SW480 (cell line): ENCODE measurements around the gene ASGR2.
"Not testable (repeated sequence)": the region's sequence is repeated elsewhere in the genome, so short reads cannot be mapped to it uniquely, and the experiment has no call there.

ENCODE experiments used
- DNase-seq: peaks from one replicate; pipeline ENCODE4 v3.0.0-alpha.2; 2016; ENCODE audit warnings: low spot score

Gene ASGR2

GRCh38 chr17:7098802-7099459, 15.7 kb downstream of the ASGR2 start:
- DNase-seq = no peak

- DNase-seq = no peak
Measured at GRCh38 chr17:7097940-7098339, 16.7 kb downstream of the ASGR2 start.

- no peak for DNase-seq
Measured at GRCh38 chr17:7095625-7096024, 19.0 kb downstream of the ASGR2 start.

- no peak for DNase-seq
Measured at GRCh38 chr17:7094652-7095019, 20.0 kb downstream of the ASGR2 start.

- DNase-seq = not testable (repeated sequence)
Measured at GRCh38 chr17:7091311-7092005, 23.2 kb downstream of the ASGR2 start.

GRCh38 chr17:7089570-7089969, 25.1 kb downstream of the ASGR2 start:
- DNase-seq = not testable (repeated sequence)

- not testable (repeated sequence) for DNase-seq
Measured at GRCh38 chr17:7088442-7088841, 26.2 kb downstream of the ASGR2 start.

- no peak for DNase-seq
Measured at GRCh38 chr17:7084088-7084487, 30.5 kb downstream of the ASGR2 start.

GRCh38 chr17:7083592-7083991, 31.0 kb downstream of the ASGR2 start:
- no peak for DNase-seq

- DNase-seq = no peak
Measured at GRCh38 chr17:7081341-7082062, 33.1 kb downstream of the ASGR2 start.

- no peak for DNase-seq
Measured at GRCh38 chr17:7080456-7081041, 34.1 kb downstream of the ASGR2 start.

- DNase-seq = no peak
Measured at GRCh38 chr17:7079581-7080455, 34.8 kb downstream of the ASGR2 start, which contains the start of gene CLEC10A. CLEC10A (minus strand) TSS chr17:7080251; CDS start chr17:7078812, 1,439 bp downstream.

- DNase-seq = no peak
Measured at GRCh38 chr17:7078711-7079110, 35.9 kb downstream of the ASGR2 start.

GRCh38 chr17:7077911-7078546, 36.6 kb downstream of the ASGR2 start:
- no peak for DNase-seq

GRCh38 chr17:7074931-7075330, 39.7 kb downstream of the ASGR2 start:
- DNase-seq = no peak

- no peak for DNase-seq
Measured at GRCh38 chr17:7072406-7072805, 42.2 kb downstream of the ASGR2 start.

GRCh38 chr17:7070712-7071111, 43.9 kb downstream of the ASGR2 start:
- no peak for DNase-seq

GRCh38 chr17:7068268-7068667, 46.4 kb downstream of the ASGR2 start:
- no peak for DNase-seq

- no peak for DNase-seq
Measured at GRCh38 chr17:7067198-7067597, 47.4 kb downstream of the ASGR2 start.

- no peak for DNase-seq
Measured at GRCh38 chr17:7064261-7064660, 50.4 kb downstream of the ASGR2 start.

GRCh38 chr17:7063518-7064094, 51.0 kb downstream of the ASGR2 start:
- no peak for DNase-seq
